ENCODE measurements around the gene ADORA1.

- no peak for TF ChIP-seq CTCF (conservative IDR thresholded peaks at IDR 0.05; ENCODE audit: low read length)
- no peak for TF ChIP-seq EZH2phosphoT487 (IDR thresholded peaks at IDR 0.05; ENCODE audit: borderline replicate concordance, low read depth, low read length)
These were observed 48.9 kb downstream of the ADORA1 start for GRCh38 chr1:203176273-203177035.
